Neuronal stem cell (in vitro differentiated cells): ENCODE data around the gene SLC12A7.

ENCODE experiments used
- DNase-seq: peaks from one replicate; pipeline ENCODE4 v3.0.0-alpha.2; 2013; ENCODE audit warnings: low spot score
- H2AFZ ChIP-seq: one replicate; pipeline ENCODE4 v1.6.1; 2013; ENCODE audit warnings: mild to moderate bottlenecking, low read length, inconsistent platforms
- H2AK5ac ChIP-seq: 2 replicates; pipeline ENCODE4 v1.6.1; 2013; ENCODE audit warnings: low read depth, mild to moderate bottlenecking, inconsistent platforms, low read length, moderate library complexity, mixed read lengths
- H2BK120ac ChIP-seq: 2 replicates; pipeline ENCODE4 v1.6.1; 2013; ENCODE audit warnings: low read depth, mild to moderate bottlenecking, inconsistent platforms, low read length, moderate library complexity, mixed read lengths
- H2BK12ac ChIP-seq: one replicate; pipeline ENCODE4 v1.6.1; 2013; ENCODE audit warnings: low read length, inconsistent platforms
- H2BK15ac ChIP-seq: 2 replicates; pipeline ENCODE4 v1.6.1; 2013; ENCODE audit warnings: mild to moderate bottlenecking, low read length, inconsistent platforms, mixed read lengths
- H2BK5ac ChIP-seq: one replicate; pipeline ENCODE4 v1.6.1; 2013; ENCODE audit warnings: inconsistent platforms, mild to moderate bottlenecking, low read length, moderate library complexity
- H3K14ac ChIP-seq: one replicate; pipeline ENCODE4 v1.6.1; 2013; ENCODE audit warnings: low read length, inconsistent platforms
- H3K18ac ChIP-seq: 2 replicates; pipeline ENCODE4 v1.6.1; 2013; ENCODE audit warnings: low read length, inconsistent platforms
- H3K23ac ChIP-seq: 2 replicates; pipeline ENCODE4 v1.6.1; 2013; ENCODE audit warnings: low read depth, mild to moderate bottlenecking, mixed read lengths, low read length, inconsistent platforms; ENCODE audit not compliant: poor library complexity
- H3K27ac ChIP-seq: replicated peaks from 3 replicates; pipeline ENCODE4 v1.5.1; 2013; ENCODE audit warnings: low read length, inconsistent platforms
- H3K27me3 ChIP-seq, 3 experiments: 2 replicates each; pipeline ENCODE4 v1.6.1; 2013; ENCODE audit warnings: low read length in 3 of 3, mild to moderate bottlenecking in 2 of 3, inconsistent platforms in 1 of 3, low read depth in 1 of 3, mixed read lengths in 1 of 3, moderate library complexity in 1 of 3; ENCODE audit not compliant: control insufficient read depth in 3 of 3, insufficient read depth in 3 of 3
- H3K36me3 ChIP-seq, 2 donors: replicated peaks in 1 of 2; 2 replicates each; pipeline ENCODE4 v1.6.1; 2013; ENCODE audit warnings: low read length in 2 of 2; ENCODE audit not compliant: control insufficient read depth in 2 of 2, insufficient read depth in 2 of 2
- H3K4ac ChIP-seq: 2 replicates; pipeline ENCODE4 v1.6.1; 2013; ENCODE audit warnings: inconsistent platforms, mild to moderate bottlenecking, low read length, moderate library complexity
- H3K4me1 ChIP-seq, 2 donors: 1 replicate in 1 of 2; 2 replicates in 1 of 2; pipeline ENCODE4 v1.6.1; 2013; ENCODE audit warnings: low read length in 2 of 2, low read depth in 1 of 2; ENCODE audit not compliant: control insufficient read depth in 2 of 2, insufficient read depth in 1 of 2
- H3K4me2 ChIP-seq: one replicate; pipeline ENCODE4 v1.6.1; 2013; ENCODE audit warnings: mild to moderate bottlenecking, low read length, inconsistent platforms; ENCODE audit not compliant: insufficient read depth, poor library complexity, severe bottlenecking
- H3K4me3 ChIP-seq, 2 donors: 2 replicates each; pipeline ENCODE4 v1.5.1; 2013; ENCODE audit warnings: low read length in 2 of 2, mild to moderate bottlenecking in 2 of 2, inconsistent platforms in 1 of 2, moderate library complexity in 1 of 2
- H3K79me1 ChIP-seq: one replicate; pipeline ENCODE4 v1.6.1; 2013; ENCODE audit warnings: low read depth, mild to moderate bottlenecking, inconsistent platforms, low read length, moderate library complexity
- H3K9ac ChIP-seq: one replicate; pipeline ENCODE4 v1.6.1; 2013; ENCODE audit warnings: mild to moderate bottlenecking, low read depth, low read length, inconsistent platforms; ENCODE audit not compliant: poor library complexity
- H3K9me3 ChIP-seq, 2 donors: replicated peaks in 1 of 2; 2 replicates each; pipeline versions ENCODE3 to v1.6.1; 2013; ENCODE audit warnings: low read length in 2 of 2, mild to moderate bottlenecking in 2 of 2, inconsistent platforms in 1 of 2, low read depth in 1 of 2, mixed read lengths in 1 of 2, moderate library complexity in 1 of 2; ENCODE audit not compliant: control insufficient read depth in 2 of 2, insufficient read depth in 1 of 2
- H4K8ac ChIP-seq: one replicate; pipeline ENCODE4 v1.6.1; 2013; ENCODE audit warnings: low read depth, mild to moderate bottlenecking, inconsistent platforms, low read length, moderate library complexity
- H4K91ac ChIP-seq: one replicate; pipeline ENCODE4 v1.6.1; 2013; ENCODE audit warnings: low read length, low read depth, mild to moderate bottlenecking, inconsistent platforms; ENCODE audit not compliant: poor library complexity
- WGBS, 2 donors: extraction: QIAGEN DNeasy Blood & Tissue Kit; methylation state at CpG; one replicate each; pipeline ENCODE4 v1.1.7; 2013; ENCODE audit warnings: missing lambda C conversion rate in 2 of 2, mixed read lengths in 1 of 2; ENCODE audit not compliant: insufficient read length in 2 of 2, insufficient replicate concordance in 1 of 2; ENCODE audit errors: extremely low coverage in 2 of 2; 5-methylcytosine and 5-hydroxymethylcytosine counted together

The SLC12A7 gene

GRCh38 chr5:1011741-1012312 lies 100.0 kb downstream of the SLC12A7 start:
- Histone ChIP-seq H3K79me1 (peaks cover 6% of the 10 kb centered on the region), H4K91ac (no peak overlapping the region), H3K9ac (no peak overlapping the region), H2AK5ac (peak overlapping the region; percentile 49), H3K14ac (no peak overlapping the region), H3K4me3 (no peak overlapping the region), H3K27me3 (peaks cover 7 to 34% (median 30%) of the 10 kb centered on the region in 3 experiments), H3K27ac (no peak overlapping the region), H2BK15ac (no peak overlapping the region), H3K18ac (no peak overlapping the region), H2BK120ac (no peak overlapping the region), H3K23ac (peak overlapping the region; percentile 89), H2AFZ (no peak overlapping the region), H3K4me1 (peaks cover 7 to 13% of the 10 kb centered on the region in 2 donors), H3K9me3 (no peaks in the 10 kb centered on the region), H3K36me3 (no peaks in the 10 kb centered on the region), H2BK5ac (no peak overlapping the region), H4K8ac (no peak overlapping the region), H3K4ac (no peak overlapping the region), H3K4me2 (no peak overlapping the region), H2BK12ac (no peak overlapping the region)
- no CpG with 5 or more reads among the region's 19 CpGs for WGBS, 2 donors
- no peak for DNase-seq

- H3K27me3 ChIP-seq, result peaks cover 7 to 37% (median 36%) of the 10 kb centered on the region in 3 experiments
- no peak for DNase-seq
Observed at GRCh38 chr5:1011226-1011631, 100.6 kb downstream of the SLC12A7 start.

GRCh38 chr5:1010641-1011046 lies 101.2 kb downstream of the SLC12A7 start:
- no peak overlapping the region for H2BK15ac ChIP-seq
- peak overlapping the region; percentile 6 for H3K23ac ChIP-seq
- H3K27me3 ChIP-seq, result peaks cover 7 to 42% (median 42%) of the 10 kb centered on the region in 3 experiments
- H2AFZ ChIP-seq, result no peak overlapping the region
- no peaks in the 10 kb centered on the region for H3K36me3 ChIP-seq
- no peak overlapping the region for H2BK120ac ChIP-seq
- no peak overlapping the region for H3K14ac ChIP-seq
- no peak overlapping the region for H2BK12ac ChIP-seq
- peak overlapping the region; percentile 21 for H3K18ac ChIP-seq
- no peak overlapping the region for H2AK5ac ChIP-seq
- H3K4me3 ChIP-seq, result no peak overlapping the region
- WGBS, 2 donors, result no CpG with 5 or more reads among the region's 13 CpGs
- H3K4ac ChIP-seq, result no peak overlapping the region
- no peak overlapping the region for H3K4me2 ChIP-seq
- no peak overlapping the region for H2BK5ac ChIP-seq
- H4K91ac ChIP-seq, result no peak overlapping the region
- no peak overlapping the region for H3K9ac ChIP-seq
- no peak overlapping the region for H4K8ac ChIP-seq
- DNase-seq, result no peak
- no peak overlapping the region for H3K27ac ChIP-seq
- H3K79me1 ChIP-seq, result peaks cover 6% of the 10 kb centered on the region
- H3K9me3 ChIP-seq, result no peaks in the 10 kb centered on the region
- peaks cover 6 to 11% of the 10 kb centered on the region in 2 donors for H3K4me1 ChIP-seq

More at GRCh38 chr5:1011226-1011631, 100.6 kb downstream of the SLC12A7 start:
- Histone ChIP-seq H3K14ac (no peak overlapping the region), H2BK12ac (no peak overlapping the region), H3K4me1 (peaks cover 6 to 11% of the 10 kb centered on the region in 2 donors), H2BK5ac (no peak overlapping the region), H3K9ac (no peak overlapping the region), H3K4me3 (no peak overlapping the region), H3K27ac (no peak overlapping the region), H3K79me1 (peaks cover 6% of the 10 kb centered on the region), H3K36me3 (no peaks in the 10 kb centered on the region), H3K4me2 (no peak overlapping the region), H2BK120ac (no peak overlapping the region), H2AFZ (no peak overlapping the region), H3K4ac (no peak overlapping the region), H2BK15ac (no peak overlapping the region), H4K8ac (no peak overlapping the region), H3K23ac (no peak overlapping the region), H3K18ac (no peak overlapping the region), H4K91ac (no peak overlapping the region), H2AK5ac (no peak overlapping the region), H3K9me3 (no peaks in the 10 kb centered on the region)
- whole genome bisulfite sequencing, 2 donors, result no CpG with 5 or more reads among the region's 11 CpGs

GRCh38 chr5:1010181-1010510 lies 101.7 kb downstream of the SLC12A7 start:
- no peak for DNase-seq
- peaks cover 8 to 47% (median 47%) of the 10 kb centered on the region in 3 experiments for H3K27me3 ChIP-seq

More at GRCh38 chr5:1010181-1010510, 101.7 kb downstream of the SLC12A7 start:
- H2BK12ac ChIP-seq, result no peak overlapping the region
- peak overlapping the region; percentile 47 for H2BK5ac ChIP-seq
- H3K79me1 ChIP-seq, result peaks cover 6% of the 10 kb centered on the region
- H2AFZ ChIP-seq, result no peak overlapping the region
- H3K4me2 ChIP-seq, result no peak overlapping the region
- H2BK120ac ChIP-seq, result no peak overlapping the region
- H3K9ac ChIP-seq, result no peak overlapping the region
- H3K4me1 ChIP-seq, result peaks cover 6 to 11% of the 10 kb centered on the region in 2 donors
- H3K4ac ChIP-seq, result no peak overlapping the region
- H3K36me3 ChIP-seq, result no peaks in the 10 kb centered on the region
- no peak overlapping the region for H3K18ac ChIP-seq
- no peak overlapping the region for H3K23ac ChIP-seq
- no peaks in the 10 kb centered on the region for H3K9me3 ChIP-seq
- H4K8ac ChIP-seq, result no peak overlapping the region
- no peak overlapping the region for H4K91ac ChIP-seq
- peak overlapping the region; percentile 76 for H2AK5ac ChIP-seq
- no peak overlapping the region for H2BK15ac ChIP-seq
- no peak overlapping the region for H3K14ac ChIP-seq
- H3K27ac ChIP-seq, result no peak overlapping the region
- no CpG with 5 or more reads among the region's 4 CpGs for WGBS, 2 donors
- no peak overlapping the region for H3K4me3 ChIP-seq
